HG03558 (cell line): ENCODE data around the gene PPP2R1A.
"Not testable (repeated sequence)": the region's sequence is repeated elsewhere in the genome, so short reads cannot be mapped to it uniquely, and the experiment has no call there.

ENCODE experiments used
- ATAC-seq: cut with Tn5 transposase; IDR thresholded peaks from one replicate; pipeline ENCODE4 v1.9.1; 2021; ENCODE audit warnings: moderate number of reproducible peaks; ENCODE audit not compliant: unreplicated experiment; ENCODE audit errors: extremely low read depth

PPP2R1A gene

GRCh38 chr19:52200044-52200443, 10.2 kb downstream of the PPP2R1A start:
- ATAC-seq = no peak

GRCh38 chr19:52200755-52201391, 11.0 kb downstream of the PPP2R1A start:
- not testable (repeated sequence) for ATAC-seq

- no peak for ATAC-seq
Measured at GRCh38 chr19:52206481-52206880, 16.6 kb downstream of the PPP2R1A start.

GRCh38 chr19:52211203-52211602, 21.4 kb downstream of the PPP2R1A start:
- no peak for ATAC-seq

GRCh38 chr19:52211926-52212571, 22.2 kb downstream of the PPP2R1A start:
- no peak for ATAC-seq

- no peak for ATAC-seq
Measured at GRCh38 chr19:52212572-52213255, 22.9 kb downstream of the PPP2R1A start.

- no peak for ATAC-seq
Measured at GRCh38 chr19:52214241-52214640, 24.4 kb downstream of the PPP2R1A start.

GRCh38 chr19:52216401-52216800, 26.5 kb downstream of the PPP2R1A start:
- no peak for ATAC-seq

GRCh38 chr19:52217576-52217975, 27.7 kb downstream of the PPP2R1A start:
- no peak for ATAC-seq

GRCh38 chr19:52219611-52220010, 29.8 kb downstream of the PPP2R1A start:
- ATAC-seq = no peak

GRCh38 chr19:52221031-52221430, 31.2 kb downstream of the PPP2R1A start:
- ATAC-seq = no peak

- no peak for ATAC-seq
Measured at GRCh38 chr19:52221831-52222375, 32.1 kb downstream of the PPP2R1A start.

GRCh38 chr19:52224211-52224610, 34.4 kb downstream of the PPP2R1A start:
- no peak for ATAC-seq

GRCh38 chr19:52226652-52227051, 36.8 kb downstream of the PPP2R1A start:
- no peak for ATAC-seq

- ATAC-seq = no peak
Measured at GRCh38 chr19:52227196-52227940, 37.5 kb downstream of the PPP2R1A start.

GRCh38 chr19:52227980-52228379, 38.1 kb downstream of the PPP2R1A start:
- ATAC-seq = no peak

- ATAC-seq = no peak
Measured at GRCh38 chr19:52229524-52229923, 39.7 kb downstream of the PPP2R1A start.

GRCh38 chr19:52230685-52231084, 40.8 kb downstream of the PPP2R1A start:
- no peak for ATAC-seq

- ATAC-seq = no peak
Measured at GRCh38 chr19:52231154-52231910, 41.5 kb downstream of the PPP2R1A start.

- no peak for ATAC-seq
Measured at GRCh38 chr19:52234406-52234805, 44.6 kb downstream of the PPP2R1A start.
